OCI-LY1 (cell line): ENCODE data around the gene SAFB.

Source experiments
- H2AFZ ChIP-seq: fragments of 200-600 bp; sonication (generic), shearing (Covaris generic); 2 replicates; pipeline ENCODE4 v1.6.0; 2014; ENCODE audit warnings: antibody characterized with exemption, mild to moderate bottlenecking, low read length
- H3F3A ChIP-seq: fragments of 200-600 bp; sonication (generic), shearing (Covaris generic); 2 replicates; pipeline ENCODE4 v1.6.0; 2014; ENCODE audit warnings: mild to moderate bottlenecking, antibody characterized with exemption, low read length, moderate library complexity; ENCODE audit not compliant: insufficient read depth
- H3K27ac ChIP-seq: fragments of 200-600 bp; sonication (generic); 2 replicates; pipeline ENCODE4 v1.5.1; 2014; ENCODE audit warnings: low read length, mixed run types, mild to moderate bottlenecking, low read depth; ENCODE audit not compliant: poor library complexity, severe bottlenecking
- H3K27me3 ChIP-seq: fragments of 200-600 bp; sonication (generic); 2 replicates; pipeline ENCODE4 v1.6.0; 2014; ENCODE audit warnings: antibody characterized with exemption, mild to moderate bottlenecking, low read length, moderate library complexity; ENCODE audit not compliant: insufficient read depth
- H3K36me3 ChIP-seq: fragments of 200-600 bp; sonication (generic); 2 replicates; pipeline ENCODE4 v1.6.1; 2014; ENCODE audit warnings: mild to moderate bottlenecking, antibody characterized with exemption, low read length, moderate library complexity, mixed read lengths; ENCODE audit not compliant: insufficient read depth
- H3K4me1 ChIP-seq: fragments of 200-600 bp; sonication (generic); 2 replicates; pipeline ENCODE4 v1.5.1; 2014; ENCODE audit warnings: mild to moderate bottlenecking, low read length, moderate library complexity; ENCODE audit not compliant: insufficient read depth, severe bottlenecking
- H3K4me2 ChIP-seq: fragments of 200-600 bp; sonication (generic), shearing (Covaris generic); 2 replicates; pipeline ENCODE4 v1.6.1; 2014; ENCODE audit warnings: low read length
- H3K4me3 ChIP-seq: fragments of 200-600 bp; sonication (generic); 2 replicates; pipeline ENCODE4 v1.5.1; 2014; ENCODE audit warnings: low read length, low read depth, mild to moderate bottlenecking, mixed read lengths; ENCODE audit not compliant: poor library complexity, severe bottlenecking
- H3K79me2 ChIP-seq: fragments of 200-600 bp; shearing (Covaris generic); 2 replicates; pipeline ENCODE4 v1.6.1; 2016; ENCODE audit warnings: mixed run types, low read length, mixed read lengths; ENCODE audit not compliant: insufficient read depth
- H3K9ac ChIP-seq: fragments of 200-600 bp; sonication (generic), shearing (Covaris generic); 2 replicates; pipeline ENCODE4 v1.6.1; 2014; ENCODE audit warnings: mild to moderate bottlenecking, low read length, mixed read lengths
- H3K9me2 ChIP-seq: fragments of 200-600 bp; sonication (generic), shearing (Covaris generic); 2 replicates; pipeline ENCODE4 v1.6.1; 2014; ENCODE audit warnings: low read depth, mild to moderate bottlenecking, low read length, mixed read lengths
- H3K9me3 ChIP-seq: fragments of 200-600 bp; shearing (Covaris generic); 2 replicates; pipeline ENCODE4 v1.6.1; 2014; ENCODE audit warnings: low read length, mixed read lengths
- H4K20me1 ChIP-seq: fragments of 200-600 bp; sonication (generic), shearing (Covaris generic); 2 replicates; pipeline ENCODE4 v1.6.0; 2016; ENCODE audit warnings: mild to moderate bottlenecking, low read length; ENCODE audit not compliant: insufficient read depth
- CTCF ChIP-seq: fragments of 200-600 bp; sonication (generic), shearing (Covaris generic); IDR thresholded peaks from 2 replicates; pipeline ENCODE4 v1.5.1; 2017; ENCODE audit warnings: mild to moderate bottlenecking, antibody characterized with exemption, low read length, moderate library complexity, mixed read lengths
- EZH2 ChIP-seq: fragments of 200-600 bp; sonication (generic), shearing (Covaris generic); IDR thresholded peaks from 2 replicates; pipeline ENCODE4 v1.8.0; 2017; ENCODE audit warnings: borderline replicate concordance, mixed run types, mild to moderate bottlenecking, antibody characterized with exemption, low read length, moderate library complexity, mixed read lengths

The SAFB gene

GRCh38 chr19:5643060-5643459, 20.2 kb downstream of the SAFB start:
- 0 out of 2 replicates have a peak, but pooled peaks cover 3% of the 10 kb centered on the region for H4K20me1 ChIP-seq
- no peaks in the 10 kb centered on the region for H3K27me3 ChIP-seq
- no peaks in the 10 kb centered on the region for H3K4me1 ChIP-seq
- H3K4me3 ChIP-seq: no peak overlapping the region
- no peak overlapping the region for H2AFZ ChIP-seq
- no peak for TF ChIP-seq EZH2
- TF ChIP-seq CTCF: no peak
- no peak overlapping the region for H3K4me2 ChIP-seq
- no peaks in the 10 kb centered on the region for H3K9me2 ChIP-seq
- no peaks in the 10 kb centered on the region for H3K9me3 ChIP-seq
- H3K79me2 ChIP-seq: peaks cover 57% of the 10 kb centered on the region
- no peaks in the 10 kb centered on the region for H3F3A ChIP-seq
- H3K27ac ChIP-seq: no peak overlapping the region
- H3K9ac ChIP-seq: no peak overlapping the region
- peaks cover 87% of the 10 kb centered on the region for H3K36me3 ChIP-seq

GRCh38 chr19:5644037-5644436, 21.2 kb downstream of the SAFB start:
- H3K9ac ChIP-seq: no peak overlapping the region
- no peaks in the 10 kb centered on the region for H3K4me1 ChIP-seq
- H3K4me2 ChIP-seq: no peak overlapping the region
- no peaks in the 10 kb centered on the region for H3F3A ChIP-seq
- H4K20me1 ChIP-seq: 0 out of 2 replicates have a peak, but pooled peaks cover 3% of the 10 kb centered on the region
- no peaks in the 10 kb centered on the region for H3K27me3 ChIP-seq
- peaks cover 87% of the 10 kb centered on the region for H3K36me3 ChIP-seq
- no peak overlapping the region for H3K4me3 ChIP-seq
- H3K27ac ChIP-seq: no peak overlapping the region
- H2AFZ ChIP-seq: no peak overlapping the region
- H3K79me2 ChIP-seq: peaks cover 48% of the 10 kb centered on the region
- H3K9me3 ChIP-seq: no peaks in the 10 kb centered on the region
- TF ChIP-seq CTCF: no peak
- H3K9me2 ChIP-seq: no peaks in the 10 kb centered on the region

GRCh38 chr19:5645409-5645808, 22.5 kb downstream of the SAFB start:
- H3K79me2 ChIP-seq: peaks cover 35% of the 10 kb centered on the region
- H3K9me2 ChIP-seq: no peaks in the 10 kb centered on the region
- no peak overlapping the region for H3K4me2 ChIP-seq
- no peak overlapping the region for H2AFZ ChIP-seq
- no peak overlapping the region for H3K27ac ChIP-seq
- no peaks in the 10 kb centered on the region for H3K9me3 ChIP-seq
- H3K4me3 ChIP-seq: no peak overlapping the region
- TF ChIP-seq EZH2 (no peak), CTCF (no peak)
- H3K4me1 ChIP-seq: no peaks in the 10 kb centered on the region
- H4K20me1 ChIP-seq: 0 out of 2 replicates have a peak, but pooled peaks cover 3% of the 10 kb centered on the region
- H3F3A ChIP-seq: no peaks in the 10 kb centered on the region
- peaks cover 91% of the 10 kb centered on the region for H3K36me3 ChIP-seq
- H3K27me3 ChIP-seq: no peaks in the 10 kb centered on the region
- H3K9ac ChIP-seq: no peak overlapping the region
